LNCaP clone FGC (cell line): ENCODE data around the gene PSTPIP2.
"Not testable (repeated sequence)": the region's sequence is repeated elsewhere in the genome, so short reads cannot be mapped to it uniquely, and the experiment has no call there.

Experiments used
- DNase-seq: peaks from one replicate; pipeline ENCODE4 v3.0.0-alpha.2; 2011; ENCODE audit warnings: low read depth
- H3K4me3 ChIP-seq: 2 replicates; pipeline ENCODE4 v1.5.1; 2011; ENCODE audit warnings: mild to moderate bottlenecking, low read depth, low read length, control low read depth
- TF ChIP-seq, protein P1 (sequence below): IDR thresholded peaks from 2 replicates; pipeline ENCODE4 v1.5.1; 2012; ENCODE audit warnings: mild to moderate bottlenecking; ENCODE audit not compliant: control insufficient read depth, insufficient read depth; ENCODE audit errors: extremely low read depth

PSTPIP2 gene

DNA sequence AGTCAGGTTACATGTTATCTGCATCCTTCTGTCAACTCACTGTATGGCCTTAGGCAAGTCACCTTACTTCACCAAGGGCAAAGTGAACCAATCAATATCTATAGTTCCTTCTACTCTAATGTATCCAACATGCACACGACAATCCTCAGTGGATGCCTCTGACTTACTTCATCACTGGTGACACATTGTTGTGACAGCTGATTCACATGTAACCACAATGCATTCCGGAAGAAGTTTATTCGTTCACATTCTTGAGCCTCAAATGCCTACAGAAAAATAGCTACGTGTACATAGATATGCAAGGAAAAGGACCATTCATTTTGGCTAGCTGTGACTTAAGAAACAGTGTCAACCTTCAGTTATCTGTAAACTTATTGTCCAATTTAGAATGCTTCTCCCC, 78.6 kb downstream of the PSTPIP2 start:
- H3K4me3 ChIP-seq, result no peak overlapping the region
- TF ChIP-seq, protein P1, sequence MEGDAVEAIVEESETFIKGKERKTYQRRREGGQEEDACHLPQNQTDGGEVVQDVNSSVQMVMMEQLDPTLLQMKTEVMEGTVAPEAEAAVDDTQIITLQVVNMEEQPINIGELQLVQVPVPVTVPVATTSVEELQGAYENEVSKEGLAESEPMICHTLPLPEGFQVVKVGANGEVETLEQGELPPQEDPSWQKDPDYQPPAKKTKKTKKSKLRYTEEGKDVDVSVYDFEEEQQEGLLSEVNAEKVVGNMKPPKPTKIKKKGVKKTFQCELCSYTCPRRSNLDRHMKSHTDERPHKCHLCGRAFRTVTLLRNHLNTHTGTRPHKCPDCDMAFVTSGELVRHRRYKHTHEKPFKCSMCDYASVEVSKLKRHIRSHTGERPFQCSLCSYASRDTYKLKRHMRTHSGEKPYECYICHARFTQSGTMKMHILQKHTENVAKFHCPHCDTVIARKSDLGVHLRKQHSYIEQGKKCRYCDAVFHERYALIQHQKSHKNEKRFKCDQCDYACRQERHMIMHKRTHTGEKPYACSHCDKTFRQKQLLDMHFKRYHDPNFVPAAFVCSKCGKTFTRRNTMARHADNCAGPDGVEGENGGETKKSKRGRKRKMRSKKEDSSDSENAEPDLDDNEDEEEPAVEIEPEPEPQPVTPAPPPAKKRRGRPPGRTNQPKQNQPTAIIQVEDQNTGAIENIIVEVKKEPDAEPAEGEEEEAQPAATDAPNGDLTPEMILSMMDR, result no peak
- DNase-seq, result no peak

DNA sequence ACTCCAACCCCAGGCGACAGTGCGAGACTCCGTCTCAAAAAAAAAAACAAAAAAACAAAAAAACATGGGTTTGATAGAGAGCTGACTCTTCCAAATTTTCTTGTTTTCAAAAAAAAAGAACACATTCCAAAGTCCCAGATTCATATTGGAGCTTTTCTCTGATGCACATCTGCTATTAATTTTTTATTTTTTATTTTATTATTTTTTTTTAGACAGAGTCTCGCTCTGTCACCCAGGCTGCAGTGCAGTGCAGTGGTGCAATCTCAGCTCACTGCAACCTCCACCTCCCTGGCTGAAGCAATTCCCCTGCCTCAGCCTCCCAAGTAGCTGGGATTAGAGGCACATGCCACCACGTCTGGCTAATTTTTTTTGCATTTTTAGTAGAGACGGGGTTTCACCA, 79.5 kb downstream of the PSTPIP2 start:
- not testable (repeated sequence) for H3K4me3 ChIP-seq, DNase-seq

DNA sequence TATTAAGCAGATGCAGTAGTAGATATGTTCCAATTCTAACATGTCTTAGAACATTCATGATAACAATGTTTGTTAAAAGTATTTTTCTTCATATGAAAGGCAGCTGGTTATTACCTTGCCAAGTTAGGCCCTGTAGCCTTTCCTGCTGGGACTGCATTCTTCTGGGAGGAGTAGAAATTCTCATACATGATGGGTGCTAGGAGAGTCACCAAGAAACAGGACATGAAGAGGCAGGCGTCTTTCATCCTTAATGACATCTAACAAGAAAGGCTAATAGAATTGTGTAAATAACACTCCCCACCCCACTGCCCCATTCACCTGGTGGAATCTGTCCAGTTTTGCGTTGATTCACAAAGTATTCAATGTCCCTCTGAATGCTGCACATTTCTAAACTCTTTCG, 80.3 kb downstream of the PSTPIP2 start:
- H3K4me3 ChIP-seq, result no peak overlapping the region
- TF ChIP-seq, protein P1, result no peak
- no peak for DNase-seq

DNA sequence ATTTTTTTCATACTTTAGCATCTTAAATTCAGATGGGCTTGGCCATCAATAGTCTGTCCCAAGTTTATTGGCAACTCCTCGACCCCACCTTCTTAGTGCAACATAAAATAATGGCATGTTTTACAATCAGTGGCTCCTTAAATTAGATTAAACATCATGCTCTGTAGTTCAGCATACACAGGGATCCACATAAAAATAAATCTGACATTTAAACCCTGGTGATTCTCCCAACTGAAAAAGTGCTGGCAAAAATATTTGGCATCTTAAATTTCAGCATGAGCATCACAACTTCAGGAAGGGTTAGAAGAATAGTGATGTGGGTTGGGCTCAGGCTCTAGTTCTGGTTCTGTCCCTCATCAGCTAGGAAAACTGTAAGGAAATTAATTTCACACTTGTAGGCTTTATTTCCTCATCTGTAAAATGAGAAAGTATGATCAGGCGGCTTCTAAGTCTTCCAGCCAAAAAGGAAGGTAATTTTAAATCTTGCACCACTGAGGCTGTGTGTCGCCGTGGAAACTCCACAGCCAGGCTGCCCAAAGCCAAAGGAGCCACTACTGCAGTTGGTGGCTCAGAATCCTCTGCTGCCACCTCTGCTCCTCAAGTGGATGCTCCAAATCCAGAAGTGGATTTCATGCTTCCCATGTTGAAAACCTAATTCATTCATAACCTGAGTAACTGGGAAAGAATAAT, 87.4 kb downstream of the PSTPIP2 start:
- H3K4me3 ChIP-seq, result no peak overlapping the region
- DNase-seq, result no peak
- TF ChIP-seq, protein P1, result no peak

DNA sequence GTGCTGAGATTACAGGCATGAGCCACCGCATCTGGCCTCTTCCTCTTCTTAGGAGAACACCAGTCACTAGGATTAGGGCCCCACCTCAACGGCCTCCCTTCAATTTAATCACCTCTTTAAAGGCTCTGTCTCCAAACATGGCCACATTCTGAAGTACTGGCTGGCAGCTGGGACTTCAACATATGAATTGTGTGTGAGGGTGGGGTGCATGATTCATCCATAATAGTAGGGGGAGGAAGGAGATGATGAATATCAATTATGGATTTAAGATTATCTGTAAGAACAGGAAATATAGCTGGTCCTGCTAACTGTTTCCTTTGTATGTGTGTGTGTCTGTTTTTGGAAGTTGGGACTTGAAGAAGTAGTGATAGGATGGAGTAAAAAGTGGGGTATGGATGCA, 90.2 kb downstream of the PSTPIP2 start:
- TF ChIP-seq, protein P1, result no peak
- DNase-seq, result no peak
- no peak overlapping the region for H3K4me3 ChIP-seq

DNA sequence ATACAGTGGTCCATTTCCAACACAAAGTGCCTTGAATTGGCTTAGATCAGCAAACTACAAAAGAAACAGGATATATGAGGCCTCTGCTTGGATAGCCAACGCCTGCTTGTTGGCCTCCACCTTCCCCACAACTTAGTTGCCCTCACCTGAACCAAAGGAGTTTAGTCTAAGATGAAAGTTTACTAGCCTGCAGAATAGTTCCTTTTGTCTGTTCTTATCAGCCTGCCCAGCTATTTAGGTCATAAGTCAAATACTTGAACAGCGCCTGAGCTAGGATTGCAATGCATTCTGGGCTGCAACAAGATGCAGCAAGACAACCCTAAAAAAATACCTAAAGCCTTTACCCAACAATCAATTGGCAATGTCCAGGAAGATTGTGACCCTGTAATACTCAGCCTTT, 91.8 kb downstream of the PSTPIP2 start:
- TF ChIP-seq, protein P1, result no peak
- no peak for DNase-seq

DNA sequence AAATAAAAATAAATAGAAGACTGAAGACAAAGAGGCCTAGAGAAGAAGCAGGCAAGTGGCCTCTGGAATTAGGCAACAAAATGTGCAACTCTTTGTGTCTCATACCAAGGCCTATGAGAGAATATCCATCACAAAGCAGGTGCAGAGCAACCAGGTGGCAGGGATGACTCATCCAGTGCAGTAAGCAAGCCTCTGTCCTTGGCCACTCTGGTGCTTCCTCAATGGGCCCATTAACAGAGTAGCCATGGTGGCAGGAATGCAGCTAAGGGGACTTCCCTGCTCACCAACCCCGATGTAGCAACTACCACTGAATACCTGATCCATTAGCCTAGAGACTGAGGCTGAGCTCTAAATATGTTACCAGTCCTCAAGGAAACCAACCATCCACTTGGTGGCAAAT, 94.0 kb downstream of the PSTPIP2 start:
- DNase-seq, result no peak
- H3K4me3 ChIP-seq, result no peak overlapping the region

More for the DNA sequence above, 91.8 kb downstream of the PSTPIP2 start:
- H3K4me3 ChIP-seq, result no peak overlapping the region

More for the DNA sequence above, 94.0 kb downstream of the PSTPIP2 start:
- TF ChIP-seq, protein P1, result no peak
